ENCODE data around the gene PELI2.

PELI2 gene

DNA sequence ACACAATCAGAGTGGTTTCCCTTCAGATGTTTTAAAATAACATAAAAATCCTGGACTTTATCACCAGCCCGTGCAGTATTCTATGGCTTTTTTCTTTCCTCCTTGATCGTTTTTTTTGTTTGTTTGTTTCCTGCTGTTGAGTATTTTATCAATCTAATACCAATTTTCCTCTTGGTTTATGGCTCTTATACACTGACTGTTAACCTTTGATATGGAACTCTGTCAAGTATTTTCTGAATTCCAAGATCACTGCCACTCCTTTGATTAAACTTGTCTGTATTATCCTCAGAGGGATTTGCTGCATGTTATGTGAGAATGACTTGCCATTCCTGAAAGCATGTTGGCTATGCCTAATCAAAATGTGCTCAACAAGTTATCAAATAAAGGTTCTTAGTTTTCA, 88.4 kb downstream of the PELI2 start:
- Histone ChIP-seq H3K9me3 (ENCODE audit: control insufficient read depth, low read length) (no peaks in the 10 kb centered on the region), H3K36me3 (ENCODE audit: control insufficient read depth, insufficient read depth, low read length) (no peaks in the 10 kb centered on the region), H3K27me3 (ENCODE audit: control insufficient read depth, insufficient read depth, low read length) (no peaks in the 10 kb centered on the region), H3K4me1 (no peaks in the 10 kb centered on the region), H3K79me2 (peaks cover 2% of the 10 kb centered on the region), H2AFZ (no peak overlapping the region), H3K4me3 (ENCODE audit: low read depth, low read length) (no peak overlapping the region), H3K9ac (no peak overlapping the region), H3K4me2 (ENCODE audit: low read length) (no peak overlapping the region), H3K27ac (no peak overlapping the region)
- TF ChIP-seq, protein P1, sequence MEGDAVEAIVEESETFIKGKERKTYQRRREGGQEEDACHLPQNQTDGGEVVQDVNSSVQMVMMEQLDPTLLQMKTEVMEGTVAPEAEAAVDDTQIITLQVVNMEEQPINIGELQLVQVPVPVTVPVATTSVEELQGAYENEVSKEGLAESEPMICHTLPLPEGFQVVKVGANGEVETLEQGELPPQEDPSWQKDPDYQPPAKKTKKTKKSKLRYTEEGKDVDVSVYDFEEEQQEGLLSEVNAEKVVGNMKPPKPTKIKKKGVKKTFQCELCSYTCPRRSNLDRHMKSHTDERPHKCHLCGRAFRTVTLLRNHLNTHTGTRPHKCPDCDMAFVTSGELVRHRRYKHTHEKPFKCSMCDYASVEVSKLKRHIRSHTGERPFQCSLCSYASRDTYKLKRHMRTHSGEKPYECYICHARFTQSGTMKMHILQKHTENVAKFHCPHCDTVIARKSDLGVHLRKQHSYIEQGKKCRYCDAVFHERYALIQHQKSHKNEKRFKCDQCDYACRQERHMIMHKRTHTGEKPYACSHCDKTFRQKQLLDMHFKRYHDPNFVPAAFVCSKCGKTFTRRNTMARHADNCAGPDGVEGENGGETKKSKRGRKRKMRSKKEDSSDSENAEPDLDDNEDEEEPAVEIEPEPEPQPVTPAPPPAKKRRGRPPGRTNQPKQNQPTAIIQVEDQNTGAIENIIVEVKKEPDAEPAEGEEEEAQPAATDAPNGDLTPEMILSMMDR (IDR thresholded peaks at IDR 0.05) = no peak

DNA sequence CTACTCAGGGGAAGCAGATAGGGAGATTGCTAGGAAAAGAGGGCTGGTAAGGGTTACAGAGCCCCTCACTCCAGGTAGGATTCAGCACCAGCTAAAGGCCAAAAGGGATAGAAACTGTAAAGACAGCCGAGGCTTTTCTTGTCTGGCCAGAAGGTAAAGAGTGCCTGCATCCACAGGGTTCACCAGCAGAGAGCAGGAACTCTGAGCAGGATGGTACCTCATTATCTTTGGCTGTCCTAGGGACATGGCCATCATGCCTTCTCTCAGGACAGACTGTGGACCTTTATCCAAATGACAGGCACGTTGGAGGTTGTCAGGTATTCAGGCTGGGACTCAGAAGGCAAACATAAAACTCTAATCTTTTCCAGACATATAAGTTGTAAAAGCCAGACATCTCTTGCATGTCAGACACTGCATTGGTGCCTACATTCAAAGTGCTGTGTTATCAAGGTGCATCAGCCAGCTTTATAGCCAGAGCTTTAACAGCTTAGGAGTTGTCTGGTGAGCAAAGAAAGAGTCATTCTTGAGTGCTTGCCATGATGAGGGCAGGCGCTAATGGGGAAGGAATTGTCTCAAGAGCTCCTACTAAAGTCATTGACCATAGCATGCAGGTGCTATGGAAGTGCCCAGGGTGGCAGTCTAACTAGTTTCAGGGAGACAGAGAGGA, 89.5 kb downstream of the PELI2 start:
- Histone ChIP-seq H3K9ac (no peak overlapping the region), H3K36me3 (ENCODE audit: control insufficient read depth, insufficient read depth, low read length) (no peaks in the 10 kb centered on the region), H3K4me3 (ENCODE audit: low read depth, low read length) (no peak overlapping the region), H3K27ac (no peak overlapping the region), H3K27me3 (ENCODE audit: control insufficient read depth, insufficient read depth, low read length) (no peaks in the 10 kb centered on the region), H3K4me1 (no peaks in the 10 kb centered on the region), H2AFZ (no peak overlapping the region), H3K9me3 (ENCODE audit: control insufficient read depth, low read length) (no peaks in the 10 kb centered on the region), H3K4me2 (ENCODE audit: low read length) (no peak overlapping the region), H3K79me2 (no peaks in the 10 kb centered on the region)
- TF ChIP-seq, protein P1 (IDR thresholded peaks at IDR 0.05) = no peak

DNA sequence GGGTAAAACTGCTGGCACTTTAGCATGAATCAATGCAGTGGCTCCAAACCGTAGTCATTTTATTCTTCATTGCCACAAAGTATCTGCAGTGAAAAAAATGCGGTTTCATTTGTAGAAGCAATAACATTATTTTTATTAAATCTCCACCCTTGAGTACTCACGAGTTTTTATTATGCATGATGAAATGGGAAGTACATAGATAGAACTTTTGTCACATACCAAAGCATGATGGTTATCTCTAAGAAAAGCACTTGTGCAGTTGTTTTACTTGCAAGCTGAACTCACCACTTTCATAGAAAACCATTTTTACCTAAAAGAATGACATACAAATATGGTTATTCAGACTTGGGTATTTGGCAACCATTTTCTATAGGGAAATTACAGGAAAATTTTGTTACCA, 90.3 kb downstream of the PELI2 start:
- H3K4me1 ChIP-seq = no peaks in the 10 kb centered on the region
- no peaks in the 10 kb centered on the region for H3K27me3 ChIP-seq (ENCODE audit: control insufficient read depth, insufficient read depth, low read length)
- no peaks in the 10 kb centered on the region for H3K9me3 ChIP-seq (ENCODE audit: control insufficient read depth, low read length)
- H3K4me2 ChIP-seq (ENCODE audit: low read length) = no peak overlapping the region
- no peak overlapping the region for H3K4me3 ChIP-seq (ENCODE audit: low read depth, low read length)
- H3K27ac ChIP-seq = no peak overlapping the region
- H3K9ac ChIP-seq = no peak overlapping the region
- H3K79me2 ChIP-seq = no peaks in the 10 kb centered on the region
- no peaks in the 10 kb centered on the region for H3K36me3 ChIP-seq (ENCODE audit: control insufficient read depth, insufficient read depth, low read length)
- TF ChIP-seq, protein P1 (IDR thresholded peaks at IDR 0.05) = no peak
- H2AFZ ChIP-seq = no peak overlapping the region

DNA sequence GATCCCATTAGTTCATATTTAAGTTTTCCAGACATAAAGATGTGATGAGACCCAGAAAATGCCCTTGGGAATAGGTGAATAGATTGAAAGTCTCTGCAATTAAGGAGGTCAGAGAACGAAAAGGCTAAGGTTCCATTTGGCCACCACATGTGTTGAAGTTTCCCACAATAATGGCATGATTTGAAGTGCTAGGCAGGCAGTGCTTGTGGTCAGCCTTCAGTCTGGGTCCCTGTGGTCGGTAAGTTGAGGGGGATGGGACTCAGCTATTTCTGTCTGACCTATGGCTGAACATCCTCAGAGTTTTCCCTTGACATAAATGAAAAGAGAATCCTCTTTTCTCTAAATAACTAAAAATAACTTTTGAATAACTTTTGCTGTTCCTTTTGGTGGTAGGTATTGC, 92.4 kb downstream of the PELI2 start:
- no peak overlapping the region for H3K9ac ChIP-seq
- no peaks in the 10 kb centered on the region for H3K36me3 ChIP-seq (ENCODE audit: control insufficient read depth, insufficient read depth, low read length)
- H3K4me3 ChIP-seq (ENCODE audit: low read depth, low read length) = no peak overlapping the region
- no peak overlapping the region for H2AFZ ChIP-seq
- no peak overlapping the region for H3K4me2 ChIP-seq (ENCODE audit: low read length)
- H3K4me1 ChIP-seq = no peaks in the 10 kb centered on the region
- no peak overlapping the region for H3K27ac ChIP-seq
- TF ChIP-seq, protein P1 (IDR thresholded peaks at IDR 0.05) = no peak
- H3K27me3 ChIP-seq (ENCODE audit: control insufficient read depth, insufficient read depth, low read length) = no peaks in the 10 kb centered on the region
- no peaks in the 10 kb centered on the region for H3K9me3 ChIP-seq (ENCODE audit: control insufficient read depth, low read length)
- no peaks in the 10 kb centered on the region for H3K79me2 ChIP-seq

DNA sequence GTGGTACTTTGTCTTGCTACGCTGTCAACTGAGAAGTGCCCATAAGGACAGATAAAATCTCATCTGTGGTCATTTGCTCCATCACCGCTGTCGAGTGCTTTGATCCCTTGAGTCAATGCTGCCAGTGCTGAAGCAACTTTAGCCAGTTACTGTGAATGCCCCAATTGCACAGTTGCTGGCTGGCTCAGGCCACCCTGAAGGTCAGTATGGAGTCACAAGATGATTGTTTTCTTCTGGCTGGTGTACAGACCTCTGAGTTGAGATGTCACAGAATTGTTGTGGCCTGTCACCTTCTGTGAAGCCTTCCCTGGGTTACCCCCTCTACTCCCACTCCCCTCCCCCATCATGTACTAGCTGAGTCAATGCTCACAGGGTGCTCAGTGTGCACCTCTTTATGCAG, 92.9 kb downstream of the PELI2 start:
- Histone ChIP-seq H2AFZ (no peak overlapping the region), H3K9ac (no peak overlapping the region), H3K27me3 (ENCODE audit: control insufficient read depth, insufficient read depth, low read length) (no peaks in the 10 kb centered on the region), H3K4me2 (ENCODE audit: low read length) (no peak overlapping the region), H3K9me3 (ENCODE audit: control insufficient read depth, low read length) (no peaks in the 10 kb centered on the region), H3K4me1 (no peaks in the 10 kb centered on the region), H3K79me2 (no peaks in the 10 kb centered on the region), H3K4me3 (ENCODE audit: low read depth, low read length) (no peak overlapping the region), H3K36me3 (ENCODE audit: control insufficient read depth, insufficient read depth, low read length) (no peaks in the 10 kb centered on the region), H3K27ac (no peak overlapping the region)
- TF ChIP-seq, protein P1 (IDR thresholded peaks at IDR 0.05) = no peak
